DMS114 treated with DMSO at 0.1 percent for 48 hours (cell line): ENCODE data around the gene INSYN2B.
"Not testable (repeated sequence)": the region's sequence is repeated elsewhere in the genome, so short reads cannot be mapped to it uniquely, and the experiment has no call there.

ENCODE experiments used
- DNase-seq: peaks from one replicate; lab custom pipeline; 2025; ENCODE audit not compliant: unreplicated experiment; lab: John Stamatoyannopoulos, UW

INSYN2B gene

GRCh38 chr5:169973056-169973455 lies 7.2 kb downstream of the INSYN2B start:
- no peak for DNase-seq

DNA sequence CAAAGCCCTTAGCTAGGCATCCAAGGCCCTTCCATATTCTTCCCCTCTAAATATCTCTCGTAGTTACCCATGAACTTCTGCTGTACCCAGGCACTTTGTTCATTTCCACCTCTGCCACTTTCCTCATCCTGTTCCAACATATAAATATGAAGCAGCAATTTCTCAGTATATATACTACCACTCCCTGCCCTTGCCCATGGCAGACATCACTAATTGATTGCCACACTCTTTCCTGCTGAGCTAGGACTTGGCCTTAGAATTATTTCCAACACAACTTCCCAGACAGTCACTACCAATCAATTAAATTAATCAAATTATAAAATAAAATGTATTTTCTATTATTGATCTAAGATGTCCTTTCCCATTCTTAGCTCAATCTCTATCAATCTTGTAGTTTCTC lies 8.5 kb downstream of the INSYN2B start:
- DNase-seq: no peak

DNA sequence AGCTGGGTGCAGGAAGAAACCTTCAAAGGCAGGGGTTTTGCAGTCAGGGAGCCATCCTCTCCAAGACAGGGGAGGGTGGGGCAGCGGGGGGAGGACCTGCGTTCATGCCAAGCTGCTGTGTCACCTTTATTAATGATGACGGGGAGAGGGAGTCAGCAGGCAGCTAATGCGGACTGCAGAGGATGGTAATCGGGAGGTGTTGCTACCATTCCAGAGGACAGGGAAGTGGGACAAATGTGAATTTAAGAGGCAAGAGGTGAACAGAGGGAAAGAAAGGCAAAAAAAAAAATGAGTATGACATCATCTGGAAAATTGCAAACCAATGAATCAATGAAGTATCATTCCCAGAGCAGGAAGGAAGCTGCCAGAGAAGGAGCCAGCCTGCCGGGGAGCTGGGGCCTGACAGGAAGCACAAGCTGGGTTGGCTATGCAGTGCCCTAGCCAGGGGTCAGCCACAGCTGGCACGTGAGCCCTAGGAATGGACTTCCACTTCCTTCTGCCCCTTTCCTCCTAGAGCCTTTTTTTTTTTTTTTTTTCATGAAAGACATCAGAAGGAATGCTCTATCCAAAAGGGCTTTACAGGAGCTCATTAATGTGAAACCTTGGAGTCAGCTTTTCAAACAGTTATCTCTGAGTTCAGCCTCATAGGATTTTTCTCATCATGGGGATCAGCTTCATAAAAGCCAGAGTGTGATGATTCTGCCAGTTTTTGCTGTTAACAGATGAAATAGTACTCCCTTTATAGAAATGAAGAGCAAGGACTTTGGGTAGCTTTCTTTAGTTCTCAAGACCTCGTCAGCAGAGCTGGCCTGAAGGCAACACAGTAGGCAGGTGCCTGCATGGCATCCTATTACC lies 9.2 kb downstream of the INSYN2B start:
- DNase-seq: no peak

- DNase-seq: no peak
These were observed 10.0 kb downstream of the INSYN2B start for GRCh38 chr5:169970339-169970738.

GRCh38 chr5:169964246-169964645 lies 16.0 kb downstream of the INSYN2B start:
- DNase-seq: no peak

- no peak for DNase-seq
These were observed 19.6 kb downstream of the INSYN2B start for GRCh38 chr5:169960659-169961058.

GRCh38 chr5:169958278-169958677 lies 22.0 kb downstream of the INSYN2B start:
- no peak for DNase-seq

GRCh38 chr5:169956756-169957155 lies 23.5 kb downstream of the INSYN2B start:
- DNase-seq: no peak

DNA sequence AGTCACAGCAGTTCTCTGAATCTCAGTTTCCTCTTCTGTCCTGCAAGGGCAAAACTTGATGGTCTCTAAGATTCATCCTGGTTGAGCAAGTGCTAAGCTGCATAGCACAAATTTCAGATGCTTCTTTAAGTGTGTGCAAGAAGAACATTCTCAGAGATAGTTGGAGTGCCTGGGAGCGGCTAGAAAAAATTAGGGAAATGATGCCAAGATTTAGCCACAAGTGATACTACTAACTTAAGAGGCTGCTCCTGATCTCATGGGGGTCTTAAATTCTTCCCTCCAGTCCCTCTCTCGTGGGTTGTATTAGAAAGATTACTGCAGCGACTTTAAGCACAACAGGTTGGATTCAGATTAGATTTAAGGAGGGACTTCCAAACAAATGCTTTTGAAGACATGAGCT lies 24.2 kb downstream of the INSYN2B start:
- DNase-seq: no peak

GRCh38 chr5:169954786-169955185 lies 25.5 kb downstream of the INSYN2B start:
- no peak for DNase-seq

GRCh38 chr5:169953196-169953595 lies 27.1 kb downstream of the INSYN2B start:
- DNase-seq: not testable (repeated sequence)

DNA sequence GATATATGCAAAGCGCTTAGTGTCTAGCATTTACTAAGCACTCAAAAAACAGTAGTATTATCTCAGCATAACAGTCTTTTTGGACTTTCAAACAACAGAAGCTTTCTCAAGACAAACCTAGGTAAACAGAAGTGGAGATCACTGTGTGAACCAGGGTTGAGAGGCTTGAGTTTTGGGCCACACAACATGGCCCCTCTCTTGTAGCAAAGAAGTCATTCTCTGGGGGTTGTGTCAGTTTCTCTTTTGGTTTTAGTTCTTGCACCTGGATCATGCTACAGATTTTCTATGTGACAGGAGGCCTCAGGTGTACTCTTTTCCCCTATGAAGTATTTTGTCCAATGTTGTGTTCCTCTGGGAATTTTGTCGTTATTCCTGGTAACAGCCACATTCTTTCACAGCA lies 30.0 kb downstream of the INSYN2B start:
- DNase-seq: no peak

- no peak for DNase-seq
These were observed 33.5 kb downstream of the INSYN2B start for GRCh38 chr5:169946743-169947295.

- no peak for DNase-seq
These were observed 34.4 kb downstream of the INSYN2B start for GRCh38 chr5:169945831-169946261.

GRCh38 chr5:169944922-169945680 lies 35.2 kb downstream of the INSYN2B start:
- no peak for DNase-seq

DNA sequence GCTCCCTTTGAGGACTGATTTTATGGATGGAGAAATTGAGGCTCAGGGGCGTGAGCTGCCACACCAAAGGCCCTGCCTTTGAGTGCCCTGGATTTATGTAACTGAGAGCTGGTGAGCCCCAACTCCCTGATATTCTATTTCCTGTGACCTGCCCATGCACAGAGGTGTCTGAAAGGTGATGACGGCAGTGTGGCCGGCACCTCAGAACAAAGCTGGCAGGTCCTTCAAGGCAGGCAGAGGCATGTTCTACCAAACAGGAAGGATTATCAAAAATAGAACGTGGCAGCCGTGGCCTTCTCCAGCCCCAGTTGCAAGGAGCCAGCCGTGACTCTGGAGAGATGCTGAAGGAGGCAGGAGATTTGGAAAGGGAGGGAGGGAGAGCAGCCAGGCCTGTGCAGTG lies 36.2 kb downstream of the INSYN2B start:
- DNase-seq: no peak

- no peak for DNase-seq
These were observed 37.3 kb downstream of the INSYN2B start for GRCh38 chr5:169943026-169943425.

- DNase-seq: no peak
These were observed 38.1 kb downstream of the INSYN2B start for GRCh38 chr5:169942181-169942580.

DNA sequence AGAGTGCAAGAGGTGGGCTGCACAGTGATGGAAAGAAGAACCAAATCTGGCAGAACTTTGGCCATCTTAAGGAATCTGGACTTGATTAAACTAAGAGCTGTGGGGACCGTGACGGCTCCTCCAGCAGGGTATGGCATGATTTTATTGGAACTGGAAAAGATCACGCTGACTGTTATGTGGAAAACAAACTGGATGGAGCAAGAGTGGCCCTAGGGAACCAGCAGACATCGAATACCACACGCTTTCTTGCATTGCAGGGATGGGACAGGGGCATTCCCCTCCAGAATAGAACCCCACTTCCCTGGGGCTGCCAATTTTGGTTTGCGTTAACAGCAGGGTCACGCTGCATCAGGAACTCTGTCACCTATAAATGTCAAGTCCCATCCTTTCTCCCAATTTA lies 38.8 kb downstream of the INSYN2B start:
- no peak for DNase-seq

DNA sequence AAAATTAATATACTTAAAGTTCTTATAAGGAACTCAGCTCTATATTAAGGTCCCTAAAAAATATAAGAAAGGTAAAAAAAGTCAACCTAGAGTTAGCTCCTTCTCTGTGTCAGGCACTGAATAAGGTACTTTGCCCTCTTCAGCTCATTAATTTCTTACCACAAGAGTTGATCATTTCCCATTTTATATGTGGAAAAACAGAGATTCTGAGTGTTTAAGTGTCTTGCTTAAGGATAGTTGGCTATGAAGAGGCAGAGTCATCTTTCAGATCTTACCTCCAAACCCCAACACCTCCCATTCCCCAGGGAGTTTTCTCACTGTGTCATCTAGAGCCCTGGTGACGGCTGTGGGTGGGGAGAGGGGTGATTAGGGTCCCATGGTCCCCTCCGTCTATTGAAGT lies 40.6 kb downstream of the INSYN2B start:
- DNase-seq: no peak

- DNase-seq: no peak
These were observed 41.9 kb downstream of the INSYN2B start for GRCh38 chr5:169938439-169938838.

DNA sequence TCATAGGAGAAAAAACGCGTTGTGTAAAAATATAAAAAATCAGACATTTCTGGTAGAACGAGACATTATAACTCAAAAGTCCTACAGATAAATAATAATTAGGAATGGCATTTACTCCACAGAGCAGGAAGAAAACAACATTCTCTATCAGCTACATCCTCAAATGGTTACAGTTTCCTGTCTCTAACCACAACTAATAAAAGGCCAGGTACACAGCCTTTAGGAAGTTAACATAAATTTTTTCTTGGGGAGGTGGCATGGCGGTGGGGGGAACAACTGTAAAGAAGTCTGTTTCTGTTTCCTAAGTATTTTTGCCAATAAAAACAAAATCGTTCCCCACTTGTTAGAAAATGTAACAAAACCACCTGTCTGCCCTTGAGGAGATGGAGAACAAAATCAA lies 44.5 kb downstream of the INSYN2B start:
- no peak for DNase-seq
